Right atrium auricular region (tissue), 2 donors: ENCODE measurements around the gene HIBADH. TPM values are rescaled to one million over a fixed set of nuclear protein-coding genes. Genes with fewer than 3 reads are reported as not detected.
A peak's percentile ranks its signal among the peaks of the same experiment; 100 is the strongest.

Source experiments
- DNase-seq: peaks from one replicate; pipeline ENCODE4 v3.0.0-alpha.2; 2019; ENCODE audit warnings: low spot score
- H3K27ac ChIP-seq, 2 donors: fragments of 200-600 bp; sonication (generic); 1 replicate in 1 of 2; 2 replicates in 1 of 2; pipeline ENCODE4 v1.5.1; 2016 to 2019
- H3K27me3 ChIP-seq, 2 donors: fragments of 200-600 bp; sonication (generic); one replicate each; pipeline versions ENCODE4 v1.5.1 to v1.6.0; 2017 to 2019
- H3K36me3 ChIP-seq: fragments of 200-600 bp; sonication (generic); one replicate; pipeline ENCODE4 v1.5.1; 2016
- H3K4me1 ChIP-seq, 2 donors: fragments of 200-600 bp; sonication (generic); one replicate each; pipeline versions ENCODE4 v1.5.1 to v1.6.0; 2017 to 2019
- H3K4me3 ChIP-seq, 2 donors: fragments of 200-600 bp; sonication (generic); 1 replicate in 1 of 2; 2 replicates in 1 of 2; pipeline ENCODE4 v1.5.1; 2017 to 2019; ENCODE audit warnings: mild to moderate bottlenecking in 1 of 2, moderate library complexity in 1 of 2
- H3K9me3 ChIP-seq, 2 donors: fragments of 200-600 bp; sonication (generic); one replicate each; pipeline ENCODE4 v1.5.1; 2019
- CTCF ChIP-seq, 2 donors: fragments of 200-600 bp; sonication (generic); IDR thresholded peaks; one replicate each; pipeline ENCODE4 v1.5.1; 2019; ENCODE audit warnings: antibody characterized with exemption in 2 of 2
- total RNA-seq, 2 donors: library from RNA; depleted of rRNA; stranded (reverse); fragments of >200 nt; gene quantifications; one replicate each; pipeline ENCODE4 v1.1.0, GENCODE V29; 2016

HIBADH gene
- total RNA-seq, 2 donors from 2014 or later: 42.0 to 95.0 TPM

GRCh38 chr7:27665531-27665930, 2.8 kb upstream of the HIBADH start:
- Histone ChIP-seq H3K27me3 (no peaks in the 10 kb centered on the region), H3K4me1 (peaks cover 0 to 14% of the 10 kb centered on the region in 2 donors), H3K4me3 (no peak overlapping the region), H3K36me3 (no peaks in the 10 kb centered on the region), H3K9me3 (no peaks in the 10 kb centered on the region), H3K27ac (no peak overlapping the region)
- DNase-seq: no peak
- TF ChIP-seq CTCF (IDR thresholded peaks at IDR 0.05): no peak

- no peak for DNase-seq
- Histone ChIP-seq H3K27ac (no peak overlapping the region), H3K36me3 (no peaks in the 10 kb centered on the region), H3K4me3 (no peak overlapping the region), H3K9me3 (no peaks in the 10 kb centered on the region), H3K27me3 (no peaks in the 10 kb centered on the region), H3K4me1 (peaks cover 0 to 14% of the 10 kb centered on the region in 2 donors)
- TF ChIP-seq CTCF (IDR thresholded peaks at IDR 0.05): no peak
These were observed 1.3 kb upstream of the HIBADH start for GRCh38 chr7:27663989-27664331.

- peak overlapping the region; percentile 83 to 91 for H3K4me3 ChIP-seq
- TF ChIP-seq CTCF (IDR thresholded peaks at IDR 0.05): no peak
- peak overlapping the region; percentile 91 to 96 for H3K27ac ChIP-seq
- no peaks in the 10 kb centered on the region for H3K36me3 ChIP-seq
- DNase-seq: peak; percentile 63
- no peaks in the 10 kb centered on the region for H3K27me3 ChIP-seq
- H3K4me1 ChIP-seq: peaks cover 0 to 14% of the 10 kb centered on the region in 2 donors
- H3K9me3 ChIP-seq: no peaks in the 10 kb centered on the region
These were observed 733 bp downstream of the HIBADH start for GRCh38 chr7:27661811-27662489.

- no peak for TF ChIP-seq CTCF (IDR thresholded peaks at IDR 0.05)
- H3K9me3 ChIP-seq: no peaks in the 10 kb centered on the region
These were observed 6.0 kb downstream of the HIBADH start for GRCh38 chr7:27656724-27657123.

GRCh38 chr7:27655184-27655583, 7.5 kb downstream of the HIBADH start:
- no peak for TF ChIP-seq CTCF (IDR thresholded peaks at IDR 0.05)
- H3K9me3 ChIP-seq: no peaks in the 10 kb centered on the region
- no peaks in the 10 kb centered on the region for H3K27me3 ChIP-seq
- H3K4me3 ChIP-seq: no peak overlapping the region
- DNase-seq: no peak
- no peaks in the 10 kb centered on the region for H3K36me3 ChIP-seq
- H3K27ac ChIP-seq: no peak overlapping the region
- no peaks in the 10 kb centered on the region for H3K4me1 ChIP-seq

More at GRCh38 chr7:27656724-27657123, 6.0 kb downstream of the HIBADH start:
- Histone ChIP-seq H3K27ac (no peak overlapping the region), H3K4me1 (peaks cover 0 to 9% of the 10 kb centered on the region in 2 donors), H3K4me3 (no peak overlapping the region), H3K36me3 (no peaks in the 10 kb centered on the region), H3K27me3 (no peaks in the 10 kb centered on the region)
- DNase-seq: no peak

- Histone ChIP-seq H3K27ac (no peak overlapping the region), H3K4me1 (no peaks in the 10 kb centered on the region), H3K36me3 (no peaks in the 10 kb centered on the region), H3K4me3 (no peak overlapping the region), H3K27me3 (no peaks in the 10 kb centered on the region), H3K9me3 (no peaks in the 10 kb centered on the region)
- no peak for TF ChIP-seq CTCF (IDR thresholded peaks at IDR 0.05)
- DNase-seq: no peak
These were observed 10.2 kb downstream of the HIBADH start for GRCh38 chr7:27652518-27652917.
